GM12874 (cell line): ENCODE results near the gene PPP3CA.

Experiments
- TF ChIP-seq, protein P1 (sequence below): IDR thresholded peaks from 2 replicates; pipeline ENCODE4 v1.5.1; 2011; ENCODE audit warnings: low read depth, mild to moderate bottlenecking, control low read depth, low read length, moderate library complexity; ENCODE audit not compliant: insufficient read depth

PPP3CA gene

DNA sequence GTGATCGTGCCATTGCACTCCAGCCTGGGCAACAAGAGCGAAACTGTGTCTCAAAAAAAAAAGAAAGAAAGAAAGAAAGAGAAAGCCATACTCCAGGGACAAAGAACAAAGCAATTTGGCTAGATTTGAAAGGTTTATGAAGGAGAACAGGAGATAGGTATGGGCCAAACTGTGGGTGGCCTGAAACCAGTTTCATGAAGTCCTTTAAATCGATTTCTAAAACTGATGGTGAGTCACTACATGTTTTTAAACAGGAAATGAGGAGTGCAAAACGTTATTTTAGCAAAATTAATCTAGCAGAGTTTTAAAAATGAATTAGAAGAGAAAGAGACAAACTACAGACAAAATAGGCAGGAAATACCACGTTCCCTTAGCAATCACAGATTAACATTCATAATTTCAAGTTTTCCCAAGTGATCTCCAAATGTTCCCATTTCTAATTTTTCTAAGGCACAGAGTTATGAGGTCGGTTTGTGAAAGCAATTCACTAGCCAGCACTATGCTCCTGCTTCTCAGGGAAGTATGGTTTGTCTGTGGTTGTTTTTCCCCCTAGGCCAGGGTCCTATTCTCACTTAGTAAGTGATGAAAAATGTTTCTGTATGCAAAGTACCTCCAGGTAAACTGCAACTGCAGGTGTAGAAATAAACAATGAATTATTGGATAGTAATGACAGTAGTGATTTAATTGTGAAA lies 190.6 kb downstream of the PPP3CA start:
- TF ChIP-seq, protein P1, sequence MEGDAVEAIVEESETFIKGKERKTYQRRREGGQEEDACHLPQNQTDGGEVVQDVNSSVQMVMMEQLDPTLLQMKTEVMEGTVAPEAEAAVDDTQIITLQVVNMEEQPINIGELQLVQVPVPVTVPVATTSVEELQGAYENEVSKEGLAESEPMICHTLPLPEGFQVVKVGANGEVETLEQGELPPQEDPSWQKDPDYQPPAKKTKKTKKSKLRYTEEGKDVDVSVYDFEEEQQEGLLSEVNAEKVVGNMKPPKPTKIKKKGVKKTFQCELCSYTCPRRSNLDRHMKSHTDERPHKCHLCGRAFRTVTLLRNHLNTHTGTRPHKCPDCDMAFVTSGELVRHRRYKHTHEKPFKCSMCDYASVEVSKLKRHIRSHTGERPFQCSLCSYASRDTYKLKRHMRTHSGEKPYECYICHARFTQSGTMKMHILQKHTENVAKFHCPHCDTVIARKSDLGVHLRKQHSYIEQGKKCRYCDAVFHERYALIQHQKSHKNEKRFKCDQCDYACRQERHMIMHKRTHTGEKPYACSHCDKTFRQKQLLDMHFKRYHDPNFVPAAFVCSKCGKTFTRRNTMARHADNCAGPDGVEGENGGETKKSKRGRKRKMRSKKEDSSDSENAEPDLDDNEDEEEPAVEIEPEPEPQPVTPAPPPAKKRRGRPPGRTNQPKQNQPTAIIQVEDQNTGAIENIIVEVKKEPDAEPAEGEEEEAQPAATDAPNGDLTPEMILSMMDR: no peak

DNA sequence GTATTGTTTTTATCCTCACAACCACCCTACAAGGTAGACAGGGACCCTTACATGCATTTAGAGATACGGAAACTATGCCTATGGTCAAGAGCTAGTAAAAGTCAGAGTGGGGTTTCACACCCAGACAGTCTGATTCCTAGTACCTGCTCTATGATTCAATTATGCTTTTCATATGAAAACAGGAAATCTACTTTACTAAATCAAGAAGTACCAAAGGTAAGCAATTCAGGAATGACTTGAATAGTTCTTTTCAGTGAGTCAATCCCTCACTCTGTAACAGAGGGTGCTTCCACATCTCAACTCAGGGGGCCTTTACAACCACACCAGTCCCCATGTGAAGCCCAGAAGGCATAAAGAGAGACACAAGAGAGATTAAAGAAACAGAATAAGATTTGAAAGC lies 191.4 kb downstream of the PPP3CA start:
- TF ChIP-seq, protein P1: no peak

DNA sequence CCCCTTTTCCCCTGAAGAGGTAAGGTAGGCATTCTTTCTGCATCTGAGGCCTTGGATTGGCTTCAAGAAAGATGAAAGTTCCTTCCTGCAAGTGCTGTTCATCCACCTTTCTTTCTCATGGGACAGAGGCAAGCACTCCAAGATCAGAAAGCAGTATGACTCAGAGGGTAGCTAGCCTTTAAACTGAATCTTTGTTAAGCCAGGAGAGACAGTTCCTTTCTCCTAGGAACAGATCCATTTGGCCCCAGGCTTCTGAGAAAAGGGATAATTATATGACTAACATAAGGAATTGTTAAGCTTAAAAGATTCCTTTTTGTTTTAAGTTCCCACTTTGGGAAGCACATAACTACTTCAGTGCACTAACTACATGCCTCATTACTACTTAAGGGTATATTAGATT lies 192.0 kb downstream of the PPP3CA start:
- TF ChIP-seq, protein P1: no peak

DNA sequence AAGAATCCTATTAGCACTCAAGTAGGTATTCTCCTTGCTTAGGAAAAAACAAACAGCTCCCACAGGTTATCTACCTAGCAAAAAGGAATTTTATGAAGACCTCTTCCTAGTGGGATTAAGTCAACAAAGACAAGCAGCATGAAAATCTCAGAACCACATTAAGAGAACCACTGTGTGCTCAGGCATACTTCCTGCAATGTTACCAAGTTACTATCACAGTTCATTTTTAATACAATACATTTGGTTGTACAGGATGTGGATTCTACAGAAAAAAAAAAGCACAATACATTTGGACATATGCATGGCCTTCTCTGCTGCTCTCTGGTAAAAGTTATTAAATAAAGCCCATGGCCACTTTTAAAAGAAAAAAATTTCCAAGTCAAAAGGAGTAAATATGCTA lies 193.7 kb downstream of the PPP3CA start:
- TF ChIP-seq, protein P1: no peak

DNA sequence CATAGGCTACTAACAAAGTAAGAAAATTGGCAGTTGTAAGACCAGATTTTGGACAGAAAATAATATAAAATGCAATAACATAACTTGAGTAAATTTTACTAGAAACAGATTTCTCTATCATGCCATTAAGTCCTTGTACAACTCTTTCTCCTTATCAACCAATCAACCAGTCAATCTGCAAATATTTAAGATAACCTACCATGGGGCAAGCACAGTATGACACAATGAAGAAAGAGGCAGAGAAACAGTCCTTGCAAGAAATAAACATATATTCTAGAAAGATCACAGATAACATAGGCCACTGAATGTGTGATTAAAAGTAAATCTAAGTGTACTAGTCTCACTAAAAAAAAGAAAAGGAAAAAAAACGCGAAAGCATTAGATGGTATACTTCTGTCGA lies 194.8 kb downstream of the PPP3CA start:
- TF ChIP-seq, protein P1: no peak

DNA sequence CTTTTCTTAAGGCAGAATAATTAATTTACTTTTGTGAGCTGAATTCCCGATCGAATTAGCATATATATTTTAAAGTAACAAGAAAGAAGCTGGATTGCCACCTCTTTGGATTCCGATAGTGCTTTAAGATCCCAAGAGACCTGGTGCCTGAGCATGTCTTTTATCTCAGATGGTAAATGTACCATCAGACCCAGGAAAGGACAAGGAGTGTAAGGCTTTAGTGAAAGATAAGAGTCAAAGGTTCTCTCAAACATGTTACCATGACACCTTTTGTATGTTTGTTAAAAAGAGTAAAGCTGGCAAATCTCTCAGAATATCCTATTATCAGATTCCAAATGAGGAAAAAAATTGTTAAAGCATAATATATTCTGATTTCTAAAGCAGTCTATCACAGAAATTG lies 198.8 kb downstream of the PPP3CA start:
- TF ChIP-seq, protein P1: no peak

DNA sequence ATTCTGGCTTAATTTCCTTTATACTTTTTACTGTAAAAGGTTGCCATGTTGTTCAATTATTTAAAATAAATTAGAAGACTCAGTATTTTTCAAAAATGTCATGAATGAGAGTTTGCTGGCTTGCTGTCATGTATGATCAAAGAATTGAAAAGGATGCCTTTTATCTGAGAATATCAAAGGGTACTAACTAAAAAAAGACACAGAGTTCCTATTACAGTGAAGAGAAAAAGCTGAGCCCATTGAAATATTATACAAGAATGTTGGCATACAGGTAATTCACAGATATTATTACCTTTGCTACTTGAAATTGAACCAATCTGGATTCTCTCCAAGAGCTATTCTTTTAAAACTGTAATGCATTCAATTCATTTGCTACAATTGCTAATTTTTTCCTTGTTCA lies 200.0 kb downstream of the PPP3CA start:
- TF ChIP-seq, protein P1: no peak
